ENCODE data around the gene SCAF1. TPM values are rescaled to one million over a fixed set of nuclear protein-coding genes. Genes with fewer than 3 reads are reported as not detected.

SCAF1 gene
- total and polyA plus RNA-seq, 10 of the 15 experiments (the other 5 are each of a cell fraction or from before 2014, with no cell fraction given), result 0.18 to 77.0 (median 5.3) TPM

- H2AFZ ChIP-seq (ENCODE audit: control insufficient read depth, low read depth, low read length), result no peak overlapping the region
- H3K4me1 ChIP-seq (ENCODE audit: control insufficient read depth, insufficient read depth, low read length), result no peaks in the 10 kb centered on the region
- no peak overlapping the region for H3K4me2 ChIP-seq (ENCODE audit: control insufficient read depth, insufficient read depth)
- intact Hi-C loops (cut with micrococcal nuclease; ENCODE audit: unreplicated experiment) (no loop called here), in situ Hi-C loops (cut with MboI) (no loop called here)
- no TSS peak for BruUV-seq (replicated peaks)
- H3K27ac ChIP-seq (ENCODE audit: control insufficient read depth, insufficient read depth), result no peak overlapping the region
- TF ChIP-seq HDAC2 (IDR thresholded peaks at IDR 0.05) (no peak), SUPT20H (IDR thresholded peaks at IDR 0.05; ENCODE audit: borderline replicate concordance, control insufficient read depth, low read depth, low read length) (no peak), SUZ12 (IDR thresholded peaks at IDR 0.05; ENCODE audit: unreplicated experiment) (no peak), TCF12 (IDR thresholded peaks at IDR 0.05; ENCODE audit: low read depth, low read length) (no peak), KAT2A (conservative IDR thresholded peaks at IDR 0.05; ENCODE audit: control insufficient read depth, low read depth, low read length) (no peak), POLR2AphosphoS5 (IDR thresholded peaks at IDR 0.05; ENCODE audit: low read length) (no peak), ZBTB4 (CRISPR knock-in tag; IDR thresholded peaks at IDR 0.05) (no peak), NFYB (IDR thresholded peaks at IDR 0.05; ENCODE audit: insufficient read depth, low read depth, low read length) (no peak), TBL1XR1 (IDR thresholded peaks at IDR 0.05; ENCODE audit: low read depth, low read length) (no peak), RAD51 (IDR thresholded peaks at IDR 0.05) (no peak), ZNF207 (IDR thresholded peaks at IDR 0.05; ENCODE audit: borderline replicate concordance) (no peak), NKRF (conservative IDR thresholded peaks at IDR 0.05) (no peak), NR2C2 (IDR thresholded peaks at IDR 0.05; ENCODE audit: borderline replicate concordance, control insufficient read depth, insufficient read length, low read depth) (no peak), WRNIP1 (IDR thresholded peaks at IDR 0.05; ENCODE audit: borderline replicate concordance, low read depth, low read length) (no peak), GABPA (IDR thresholded peaks at IDR 0.05; ENCODE audit: low read depth) (no peak), RBBP5 (conservative IDR thresholded peaks at IDR 0.05) (no peak), PKNOX1 (IDR thresholded peaks at IDR 0.05) (no peak), RCOR1 (conservative IDR thresholded peaks at IDR 0.05; ENCODE audit: low read depth, low read length) (no peak), IRF4 (IDR thresholded peaks at IDR 0.05; ENCODE audit: low read depth, low read length) (no peak)
- no peaks in the 10 kb centered on the region for H3K27me3 ChIP-seq (replicated peaks in 1 of 2; ENCODE audit: control insufficient read depth in 2 of 2, insufficient read depth in 2 of 2, low read length in 1 of 2)
- no peaks in the 10 kb centered on the region for H3K9me3 ChIP-seq (replicated peaks; ENCODE audit: control insufficient read depth, insufficient read depth, low read length)
- SMC1A ChIA-PET (ENCODE audit: uncharacterized antibody, unreplicated experiment), result no interaction called here
- CTCF ChIA-PET, result interaction anchor here (1.4 kb wide), 1 partner anchor 13 kb away, joined by 6 read pairs; no protein-coding TSS in a partner anchor
- no peaks in the 10 kb centered on the region for H4K20me1 ChIP-seq (ENCODE audit: control insufficient read depth, insufficient read depth)
- H3K9ac ChIP-seq (ENCODE audit: control insufficient read depth, insufficient read depth, low read length), result no peak overlapping the region
- H3K4me3 ChIP-seq, result no peak overlapping the region
- no peak for ATAC-seq
- no peaks in the 10 kb centered on the region for H3K36me3 ChIP-seq (ENCODE audit: control insufficient read depth in 2 of 2, insufficient read depth in 2 of 2, low read length in 1 of 2)
- POLR2A ChIA-PET, result no interaction called here
- no peak for FAIRE-seq
- DNase-seq (ENCODE audit: low read depth, low spot score), result no peak
- RAD21 ChIA-PET (ENCODE audit: unreplicated experiment), result no interaction called here
- H3K79me2 ChIP-seq (ENCODE audit: control insufficient read depth, insufficient read depth, low read length), result no peaks in the 10 kb centered on the region
- 50% methylated on average over 22 of the region's 22 CpGs for WGBS (ENCODE audit: insufficient coverage, insufficient replicate concordance, low lambda C conversion rate, missing lambda C conversion rate)
Observed at GRCh38 chr19:49704888-49705642, 63.1 kb downstream of the SCAF1 start.
